ENCODE measurements around the gene RCN1. TPM values are rescaled to one million over a fixed set of nuclear protein-coding genes. Genes with fewer than 3 reads are reported as not detected.
A peak's percentile ranks its signal among the peaks of the same experiment; 100 is the strongest.
"Not testable (repeated sequence)": the region's sequence is repeated elsewhere in the genome, so short reads cannot be mapped to it uniquely, and the experiment has no call there.

Gene RCN1
- total RNA-seq, 1 donor from 2014 or later: 200 TPM

- Mint-ChIP-seq H3K9me3 (ENCODE audit: unreplicated experiment) (peaks cover 10% of the 10 kb centered on the region), H3K4me1 (ENCODE audit: low read depth, unreplicated experiment) (peaks cover 44% of the 10 kb centered on the region), H3K27me3 (ENCODE audit: unreplicated experiment) (peaks cover 2% of the 10 kb centered on the region), H3K27ac (ENCODE audit: unreplicated experiment) (peak overlapping the region; percentile 62), H3K36me3 (ENCODE audit: unreplicated experiment) (no peaks in the 10 kb centered on the region), H3K4me3 (ENCODE audit: unreplicated experiment) (no peak overlapping the region)
- no peak for TF ChIP-seq CTCF (IDR thresholded peaks at IDR 0.05; ENCODE audit: partially characterized antibody, unreplicated experiment)
- DNase-seq: no peak
Observed at GRCh38 chr11:32059686-32060462, 31.0 kb upstream of the RCN1 start.

DNA sequence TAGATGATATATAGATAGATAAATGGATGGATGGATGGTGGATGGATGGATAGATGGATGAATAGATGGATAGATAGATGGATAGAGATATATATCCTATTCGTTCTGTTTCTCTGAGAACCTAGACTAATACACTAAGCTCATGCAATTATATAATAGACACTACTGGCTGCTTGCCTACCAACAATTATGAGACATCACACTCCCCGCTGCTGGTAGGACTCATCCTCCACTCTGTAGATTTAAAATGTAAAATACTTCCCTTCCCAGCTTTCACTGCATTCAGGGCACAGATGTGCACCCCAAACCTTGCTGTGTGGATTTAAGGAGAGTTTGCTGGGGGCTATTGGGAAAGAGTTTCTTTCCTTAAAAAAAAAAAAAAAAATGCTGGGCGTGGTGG lies 28.3 kb upstream of the RCN1 start:
- peak overlapping the region; percentile 35 for H3K4me3 Mint-ChIP-seq (ENCODE audit: unreplicated experiment)
- no peak for TF ChIP-seq CTCF (IDR thresholded peaks at IDR 0.05; ENCODE audit: partially characterized antibody, unreplicated experiment)
- no peaks in the 10 kb centered on the region for H3K36me3 Mint-ChIP-seq (ENCODE audit: unreplicated experiment)
- no peak for DNase-seq
- H3K27me3 Mint-ChIP-seq (ENCODE audit: unreplicated experiment): peaks cover 3% of the 10 kb centered on the region
- peaks cover 39% of the 10 kb centered on the region for H3K4me1 Mint-ChIP-seq (ENCODE audit: low read depth, unreplicated experiment)
- H3K27ac Mint-ChIP-seq (ENCODE audit: unreplicated experiment): peak overlapping the region; percentile 92
- H3K9me3 Mint-ChIP-seq (ENCODE audit: unreplicated experiment): peaks cover 9% of the 10 kb centered on the region

- DNase-seq; H3K27me3 Mint-ChIP-seq (ENCODE audit: unreplicated experiment); H3K36me3 Mint-ChIP-seq (ENCODE audit: unreplicated experiment); H3K27ac Mint-ChIP-seq (ENCODE audit: unreplicated experiment); H3K9me3 Mint-ChIP-seq (ENCODE audit: unreplicated experiment); H3K4me3 Mint-ChIP-seq (ENCODE audit: unreplicated experiment): not testable (repeated sequence)
- peaks cover 39% of the 10 kb centered on the region for H3K4me1 Mint-ChIP-seq (ENCODE audit: low read depth, unreplicated experiment)
Observed at GRCh38 chr11:32063031-32063430, 27.8 kb upstream of the RCN1 start.

- DNase-seq: no peak
- no peak overlapping the region for H3K4me3 Mint-ChIP-seq (ENCODE audit: unreplicated experiment)
- peaks cover 32% of the 10 kb centered on the region for H3K4me1 Mint-ChIP-seq (ENCODE audit: low read depth, unreplicated experiment)
- no peaks in the 10 kb centered on the region for H3K36me3 Mint-ChIP-seq (ENCODE audit: unreplicated experiment)
- H3K27ac Mint-ChIP-seq (ENCODE audit: unreplicated experiment): no peak overlapping the region
- peaks cover 4% of the 10 kb centered on the region for H3K27me3 Mint-ChIP-seq (ENCODE audit: unreplicated experiment)
- H3K9me3 Mint-ChIP-seq (ENCODE audit: unreplicated experiment): peaks cover 5% of the 10 kb centered on the region
- TF ChIP-seq CTCF (IDR thresholded peaks at IDR 0.05; ENCODE audit: partially characterized antibody, unreplicated experiment): no peak
Observed at GRCh38 chr11:32065865-32066629, 24.8 kb upstream of the RCN1 start.

DNA sequence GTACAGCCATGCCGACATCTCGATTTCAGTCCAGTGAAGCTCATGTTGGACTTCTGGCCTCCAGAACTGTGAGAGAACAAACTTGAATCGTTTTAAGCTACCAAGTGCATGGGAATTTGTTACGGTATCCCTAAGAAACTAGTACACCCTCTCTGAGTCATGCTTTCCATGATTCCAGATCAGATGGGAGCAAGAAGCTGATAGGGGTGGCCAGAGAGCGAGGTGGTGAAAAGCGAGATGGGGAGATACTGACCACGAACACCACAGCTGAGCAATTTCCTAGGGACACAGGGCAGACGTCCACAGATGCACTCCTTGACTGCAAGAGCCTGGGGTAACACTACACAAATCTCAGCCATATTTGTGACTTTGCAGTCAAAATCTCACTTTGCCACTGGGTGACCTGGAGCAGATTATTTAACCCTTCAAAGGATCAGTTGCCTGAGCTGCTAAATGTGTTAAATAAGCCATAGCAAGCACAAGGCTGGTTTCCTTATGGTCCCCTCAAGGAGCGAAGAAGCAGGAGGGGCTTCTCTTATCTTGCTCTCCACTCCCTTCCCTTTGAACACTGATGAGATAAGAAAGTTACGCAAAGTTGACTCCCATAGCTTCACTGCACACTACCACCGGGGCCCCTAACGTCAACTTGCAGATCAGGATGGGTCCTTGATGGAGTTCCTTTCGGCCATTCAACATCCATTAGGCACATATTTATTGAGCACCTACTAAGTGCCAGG lies 22.6 kb upstream of the RCN1 start:
- Mint-ChIP-seq H3K27me3 (ENCODE audit: unreplicated experiment) (peaks cover 4% of the 10 kb centered on the region), H3K27ac (ENCODE audit: unreplicated experiment) (no peak overlapping the region), H3K36me3 (ENCODE audit: unreplicated experiment) (no peaks in the 10 kb centered on the region), H3K9me3 (ENCODE audit: unreplicated experiment) (peaks cover 4% of the 10 kb centered on the region), H3K4me1 (ENCODE audit: low read depth, unreplicated experiment) (peaks cover 41% of the 10 kb centered on the region), H3K4me3 (ENCODE audit: unreplicated experiment) (no peak overlapping the region)
- TF ChIP-seq CTCF (IDR thresholded peaks at IDR 0.05; ENCODE audit: partially characterized antibody, unreplicated experiment): no peak
- no peak for DNase-seq
